GM12874 (cell line): ENCODE results near the gene PTPRU.

ENCODE experiments used
- TF ChIP-seq, protein P1 (sequence below): IDR thresholded peaks from 2 replicates; pipeline ENCODE4 v1.5.1; 2011; ENCODE audit warnings: low read depth, mild to moderate bottlenecking, control low read depth, low read length, moderate library complexity; ENCODE audit not compliant: insufficient read depth

PTPRU gene

DNA sequence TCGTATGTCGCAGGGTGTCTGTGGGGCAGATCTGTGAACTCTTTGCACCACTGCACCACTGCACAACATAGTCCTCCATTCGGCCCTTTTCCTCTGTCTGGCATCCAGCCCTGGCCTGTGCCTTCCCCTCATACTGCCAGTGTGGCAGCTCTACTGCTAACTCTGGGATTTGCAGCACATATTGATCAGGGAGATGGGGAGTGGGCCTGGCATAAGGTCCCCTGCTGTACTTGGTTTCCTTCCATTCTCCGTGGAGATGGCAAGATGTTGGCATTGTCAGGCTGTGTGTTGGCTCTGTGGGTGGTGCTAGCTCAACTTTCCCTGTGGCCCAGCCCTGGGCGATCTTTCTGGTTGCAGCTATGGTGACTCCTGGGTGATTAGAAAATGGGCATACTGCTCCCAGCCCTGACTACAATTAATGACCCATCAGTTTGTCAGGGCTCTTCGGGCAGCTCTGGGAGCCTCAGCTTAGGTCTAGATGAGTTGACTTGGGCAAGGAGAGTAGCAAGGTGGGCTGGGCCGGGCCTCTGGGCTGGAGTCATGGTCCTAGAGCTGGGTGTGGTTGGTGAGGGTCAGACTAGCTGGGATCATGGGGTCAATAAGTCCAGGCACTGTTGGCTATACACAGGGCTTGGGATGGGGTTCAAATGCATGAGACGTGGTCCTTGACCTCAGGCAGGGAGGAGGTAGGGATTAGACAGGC is 11.4 kb downstream of the PTPRU start:
- TF ChIP-seq, protein P1, sequence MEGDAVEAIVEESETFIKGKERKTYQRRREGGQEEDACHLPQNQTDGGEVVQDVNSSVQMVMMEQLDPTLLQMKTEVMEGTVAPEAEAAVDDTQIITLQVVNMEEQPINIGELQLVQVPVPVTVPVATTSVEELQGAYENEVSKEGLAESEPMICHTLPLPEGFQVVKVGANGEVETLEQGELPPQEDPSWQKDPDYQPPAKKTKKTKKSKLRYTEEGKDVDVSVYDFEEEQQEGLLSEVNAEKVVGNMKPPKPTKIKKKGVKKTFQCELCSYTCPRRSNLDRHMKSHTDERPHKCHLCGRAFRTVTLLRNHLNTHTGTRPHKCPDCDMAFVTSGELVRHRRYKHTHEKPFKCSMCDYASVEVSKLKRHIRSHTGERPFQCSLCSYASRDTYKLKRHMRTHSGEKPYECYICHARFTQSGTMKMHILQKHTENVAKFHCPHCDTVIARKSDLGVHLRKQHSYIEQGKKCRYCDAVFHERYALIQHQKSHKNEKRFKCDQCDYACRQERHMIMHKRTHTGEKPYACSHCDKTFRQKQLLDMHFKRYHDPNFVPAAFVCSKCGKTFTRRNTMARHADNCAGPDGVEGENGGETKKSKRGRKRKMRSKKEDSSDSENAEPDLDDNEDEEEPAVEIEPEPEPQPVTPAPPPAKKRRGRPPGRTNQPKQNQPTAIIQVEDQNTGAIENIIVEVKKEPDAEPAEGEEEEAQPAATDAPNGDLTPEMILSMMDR = no peak

GRCh38 chr1:29248409-29248808 is 12.1 kb downstream of the PTPRU start:
- TF ChIP-seq, protein P1 = no peak

GRCh38 chr1:29249170-29249691 is 12.9 kb downstream of the PTPRU start:
- TF ChIP-seq, protein P1 = no peak

- TF ChIP-seq, protein P1 = no peak
Observed at GRCh38 chr1:29249951-29250581, 13.7 kb downstream of the PTPRU start.

GRCh38 chr1:29251164-29252124 is 15.1 kb downstream of the PTPRU start:
- TF ChIP-seq, protein P1 = no peak

DNA sequence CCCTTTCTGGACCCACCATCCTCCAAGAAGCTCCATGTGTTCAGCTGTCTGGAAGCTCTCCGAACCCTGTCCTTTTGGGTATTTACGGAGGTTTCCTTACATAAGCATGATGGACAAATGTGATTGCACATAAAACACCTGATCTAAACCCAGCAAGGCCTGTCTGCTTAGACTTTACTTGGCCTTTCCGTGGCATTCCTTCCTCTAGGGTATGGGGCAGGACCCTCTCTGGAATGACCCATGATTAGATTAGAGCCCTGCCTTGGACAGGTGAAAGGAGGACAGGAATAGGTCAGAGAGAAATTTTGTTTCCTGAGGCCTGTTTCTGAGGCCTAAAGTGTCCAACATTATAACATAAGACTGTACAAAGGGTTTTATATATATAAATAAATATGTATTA is 16.9 kb downstream of the PTPRU start:
- TF ChIP-seq, protein P1 = no peak

- TF ChIP-seq, protein P1 = no peak
Observed at GRCh38 chr1:29254346-29254745, 18.0 kb downstream of the PTPRU start.
